GM23338 (cell line): ENCODE results near the gene SPA17.

Source experiments
- EZH2 ChIP-seq: fragments of 200-600 bp; sonication (generic); IDR thresholded peaks from one replicate; pipeline ENCODE4 v1.8.0; 2017; ENCODE audit warnings: antibody characterized with exemption, mild to moderate bottlenecking, low read depth; ENCODE audit not compliant: unreplicated experiment
- EZH2phosphoT487 ChIP-seq: fragments of 200-600 bp; sonication (generic); IDR thresholded peaks from one replicate; pipeline ENCODE4 v1.8.1; 2018; ENCODE audit warnings: antibody characterized with exemption; ENCODE audit not compliant: unreplicated experiment
- POLR2AphosphoS5 ChIP-seq: IDR thresholded peaks from 2 replicates; pipeline ENCODE4 v1.6.1; 2016; ENCODE audit warnings: antibody characterized with exemption, low read depth
- TF ChIP-seq, protein P1 (sequence below), 2 experiments: fragments of 200-600 bp in 1 of 2; sonication (generic) in 1 of 2; conservative IDR thresholded peaks; 2 replicates each; pipeline versions ENCODE4 v1.5.1 to v1.6.1; 2016 to 2017; ENCODE audit warnings: antibody characterized with exemption in 2 of 2, low read depth in 2 of 2, mild to moderate bottlenecking in 2 of 2, moderate library complexity in 1 of 2

DNA sequence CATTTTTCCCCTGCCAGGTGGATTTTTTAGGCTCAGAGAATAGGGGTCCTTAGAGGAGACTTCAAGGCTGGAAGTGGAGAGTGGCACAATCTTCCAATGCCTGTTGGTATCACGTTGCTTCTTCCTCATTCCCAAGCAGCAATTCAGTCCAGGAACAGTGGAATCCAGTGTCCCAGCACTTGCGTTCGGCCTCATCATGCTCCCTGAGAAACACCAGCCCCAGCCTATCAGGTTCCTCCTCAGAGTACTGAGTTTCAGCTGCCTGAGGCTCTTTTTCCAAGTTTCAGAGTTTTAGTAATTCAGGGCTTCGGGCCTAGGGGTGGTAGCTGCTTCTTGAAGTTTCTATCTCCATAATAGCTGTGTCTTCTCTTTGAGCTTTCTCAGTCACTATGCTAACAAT is 34.1 kb downstream of the SPA17 start:
- TF ChIP-seq, protein P1, sequence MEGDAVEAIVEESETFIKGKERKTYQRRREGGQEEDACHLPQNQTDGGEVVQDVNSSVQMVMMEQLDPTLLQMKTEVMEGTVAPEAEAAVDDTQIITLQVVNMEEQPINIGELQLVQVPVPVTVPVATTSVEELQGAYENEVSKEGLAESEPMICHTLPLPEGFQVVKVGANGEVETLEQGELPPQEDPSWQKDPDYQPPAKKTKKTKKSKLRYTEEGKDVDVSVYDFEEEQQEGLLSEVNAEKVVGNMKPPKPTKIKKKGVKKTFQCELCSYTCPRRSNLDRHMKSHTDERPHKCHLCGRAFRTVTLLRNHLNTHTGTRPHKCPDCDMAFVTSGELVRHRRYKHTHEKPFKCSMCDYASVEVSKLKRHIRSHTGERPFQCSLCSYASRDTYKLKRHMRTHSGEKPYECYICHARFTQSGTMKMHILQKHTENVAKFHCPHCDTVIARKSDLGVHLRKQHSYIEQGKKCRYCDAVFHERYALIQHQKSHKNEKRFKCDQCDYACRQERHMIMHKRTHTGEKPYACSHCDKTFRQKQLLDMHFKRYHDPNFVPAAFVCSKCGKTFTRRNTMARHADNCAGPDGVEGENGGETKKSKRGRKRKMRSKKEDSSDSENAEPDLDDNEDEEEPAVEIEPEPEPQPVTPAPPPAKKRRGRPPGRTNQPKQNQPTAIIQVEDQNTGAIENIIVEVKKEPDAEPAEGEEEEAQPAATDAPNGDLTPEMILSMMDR (conservative IDR thresholded peaks at IDR 0.05; ENCODE audit: low read depth in 2 of 2) = no peak
- TF ChIP-seq EZH2phosphoT487 = no peak
- no peak for TF ChIP-seq EZH2
- no peak for TF ChIP-seq POLR2AphosphoS5
